Upper lobe of left lung (tissue), 6 donors: ENCODE measurements around the gene C3orf18. TPM values are rescaled to one million over a fixed set of nuclear protein-coding genes. Genes with fewer than 3 reads are reported as not detected.

ENCODE experiments used
- ATAC-seq, 2 donors: fragments of 200-7000 bp; cut with Tn5 transposase; one replicate each; pipeline ENCODE4 v1.9.1; 2022; ENCODE audit warnings: mild to moderate bottlenecking in 2 of 2, moderate library complexity in 2 of 2; ENCODE audit not compliant: low FRiP score in 2 of 2
- DNase-seq, 2 donors: peaks; one replicate each; pipeline ENCODE4 v3.0.0-alpha.2; 2019 to 2020
- H3K27ac ChIP-seq, 4 donors: fragments of 200-600 bp; sonication (generic); one replicate each; pipeline ENCODE4 v1.5.1; 2016 to 2019
- H3K27me3 ChIP-seq, 4 donors: fragments of 200-600 bp; sonication (generic); one replicate each; pipeline ENCODE4 v1.5.1; 2017 to 2019
- H3K36me3 ChIP-seq, 4 donors: fragments of 200-600 bp; sonication (generic); one replicate each; pipeline ENCODE4 v1.5.1; 2016 to 2019
- H3K4me1 ChIP-seq, 4 donors: fragments of 200-600 bp; sonication (generic); one replicate each; pipeline ENCODE4 v1.5.1; 2018 to 2019
- H3K4me3 ChIP-seq, 4 donors: fragments of 200-600 bp; sonication (generic); one replicate each; pipeline ENCODE4 v1.5.1; 2017 to 2019; ENCODE audit warnings: mild to moderate bottlenecking in 2 of 4, moderate library complexity in 1 of 4
- H3K9me3 ChIP-seq, 4 donors: fragments of 200-600 bp; sonication (generic); one replicate each; pipeline ENCODE4 v1.5.1; 2018 to 2019
- CTCF ChIP-seq, 6 experiments: fragments of 450-650 bp in 4 of 6; fragments of 200-600 bp in 2 of 6; sonication (generic) in 2 of 6; IDR thresholded peaks; one replicate each; pipeline ENCODE4 v1.5.1; 2016 to 2019; ENCODE audit warnings: antibody characterized with exemption in 6 of 6
- EP300 ChIP-seq, 4 donors: sonication (generic); formaldehyde crosslinking; IDR thresholded peaks; one replicate each; pipeline ENCODE4 v1.5.1; 2017; ENCODE audit warnings: antibody characterized with exemption in 4 of 4, control low read depth in 2 of 4
- POLR2A ChIP-seq, 4 donors: fragments of 450-650 bp; IDR thresholded peaks; one replicate each; pipeline ENCODE4 v1.5.1; 2016 to 2017; ENCODE audit warnings: antibody characterized with exemption in 4 of 4, mild to moderate bottlenecking in 2 of 4
- POLR2AphosphoS5 ChIP-seq, 2 donors: sonication (generic); formaldehyde crosslinking; IDR thresholded peaks; one replicate each; pipeline ENCODE4 v1.5.1; 2017; ENCODE audit warnings: antibody characterized with exemption in 2 of 2
- WGBS, 2 donors: methylation state at CpG; one replicate each; pipeline ENCODE4 v1.1.5; 2017 to 2018; 5-methylcytosine and 5-hydroxymethylcytosine counted together
- total RNA-seq, 6 donors: library from RNA; depleted of rRNA in 4 of 6; stranded (reverse); fragments of >200 nt in 4 of 6; gene quantifications; one replicate each; pipeline versions ENCODE4 v1.1.0 to v1.2.1, GENCODE V29; 2016 to 2021
- donor health status: DM: no; HTN: no; CAD: no; lungs with moderate emphysema.
- donor health status: DM: no; HTN: yes; CAD: no; lungs with severe emphysema.

C3orf18 gene
- total RNA-seq, 6 donors from 2014 or later: 4.7 to 7.5 (median 5.7) TPM

GRCh38 chr3:50524746-50525145 is 42.8 kb downstream of the C3orf18 start:
- H3K9me3 ChIP-seq: no peaks in the 10 kb centered on the region
- no peaks in the 10 kb centered on the region for H3K27me3 ChIP-seq
- WGBS, 2 donors: 82 to 86% methylated on average over 3 to 5 of the region's 5 CpGs
- H3K4me3 ChIP-seq: no peak overlapping the region
- DNase-seq (no peak), ATAC-seq (no peak)
- no peak for TF ChIP-seq POLR2A (IDR thresholded peaks at IDR 0.05)
- TF ChIP-seq EP300 (IDR thresholded peaks at IDR 0.05): no peak
- TF ChIP-seq POLR2AphosphoS5 (IDR thresholded peaks at IDR 0.05): no peak
- no peak for TF ChIP-seq CTCF (IDR thresholded peaks at IDR 0.05)
- no peak overlapping the region for H3K27ac ChIP-seq
- H3K4me1 ChIP-seq: peaks cover 0 to 2% (median 0%) of the 10 kb centered on the region in 4 donors
- no peaks in the 10 kb centered on the region for H3K36me3 ChIP-seq

GRCh38 chr3:50523279-50523811 is 44.2 kb downstream of the C3orf18 start:
- Histone ChIP-seq H3K4me3 (no peak overlapping the region), H3K4me1 (no peaks in the 10 kb centered on the region), H3K9me3 (no peaks in the 10 kb centered on the region), H3K27ac (no peak overlapping the region), H3K27me3 (no peaks in the 10 kb centered on the region), H3K36me3 (no peaks in the 10 kb centered on the region)
- DNase-seq: no peak
- ATAC-seq: no peak
- 74 to 84% methylated on average over 6 to 7 of the region's 9 CpGs for WGBS, 2 donors
- TF ChIP-seq CTCF (IDR thresholded peaks at IDR 0.05) (no peak), POLR2A (IDR thresholded peaks at IDR 0.05) (no peak), POLR2AphosphoS5 (IDR thresholded peaks at IDR 0.05) (no peak), EP300 (IDR thresholded peaks at IDR 0.05) (no peak)

- Histone ChIP-seq H3K4me3 (no peak overlapping the region), H3K27me3 (no peaks in the 10 kb centered on the region), H3K27ac (no peak overlapping the region), H3K4me1 (peaks cover under 1 to 5% (median 3%) of the 10 kb centered on the region in 4 donors), H3K9me3 (no peaks in the 10 kb centered on the region), H3K36me3 (no peaks in the 10 kb centered on the region)
- DNase-seq: no peak
- no peak for ATAC-seq
- WGBS, 2 donors: 83 to 93% methylated on average over 5 of the region's 5 CpGs
- TF ChIP-seq POLR2A (IDR thresholded peaks at IDR 0.05) (no peak), CTCF (IDR thresholded peaks at IDR 0.05) (no peak), EP300 (IDR thresholded peaks at IDR 0.05) (no peak), POLR2AphosphoS5 (IDR thresholded peaks at IDR 0.05) (no peak)
These were observed 46.0 kb downstream of the C3orf18 start for GRCh38 chr3:50521572-50521971.

GRCh38 chr3:50520849-50521248 is 46.7 kb downstream of the C3orf18 start:
- TF ChIP-seq EP300 (IDR thresholded peaks at IDR 0.05): no peak
- no peak for TF ChIP-seq POLR2AphosphoS5 (IDR thresholded peaks at IDR 0.05)
- no peak for TF ChIP-seq POLR2A (IDR thresholded peaks at IDR 0.05)
- TF ChIP-seq CTCF (IDR thresholded peaks at IDR 0.05): no peak
- Histone ChIP-seq H3K4me1 (peaks cover 8 to 12% (median 11%) of the 10 kb centered on the region in 4 donors), H3K27ac (no peak overlapping the region), H3K36me3 (no peaks in the 10 kb centered on the region), H3K9me3 (no peaks in the 10 kb centered on the region), H3K4me3 (no peak overlapping the region), H3K27me3 (no peaks in the 10 kb centered on the region)
- DNase-seq: no peak
- WGBS, 2 donors: 53 to 64% methylated on average over 3 of the region's 3 CpGs
- no peak for ATAC-seq

- Histone ChIP-seq H3K36me3 (no peaks in the 10 kb centered on the region), H3K4me3 (no peak overlapping the region), H3K27me3 (no peaks in the 10 kb centered on the region), H3K9me3 (no peaks in the 10 kb centered on the region), H3K27ac (no peak overlapping the region), H3K4me1 (peaks cover 17 to 21% (median 18%) of the 10 kb centered on the region in 4 donors)
- WGBS, 2 donors: 14 to 18% methylated on average over 7 of the region's 7 CpGs
- TF ChIP-seq POLR2A (IDR thresholded peaks at IDR 0.05) (no peak), CTCF (IDR thresholded peaks at IDR 0.05) (peak; percentile 80 to 91 (median 86))
- peak; percentile 62 for ATAC-seq
- DNase-seq: peak in 1 of 2 donors; percentile 72
These were observed 48.0 kb downstream of the C3orf18 start for GRCh38 chr3:50519471-50520089.
